NCI-H82 (cell line): ENCODE measurements around the gene TXN.
A peak's percentile ranks its signal among the peaks of the same experiment; 100 is the strongest.
"Not testable (repeated sequence)": the region's sequence is repeated elsewhere in the genome, so short reads cannot be mapped to it uniquely, and the experiment has no call there.

ENCODE experiments used
- DNase-seq: peaks from one replicate; lab custom pipeline; 2025; lab: John Stamatoyannopoulos, UW

The TXN gene

GRCh38 chr9:110257097-110257841 is 962 bp upstream of the TXN start:
- DNase-seq, result no peak

GRCh38 chr9:110255463-110256379 is 586 bp downstream of the TXN start:
- DNase-seq, result peak; percentile 46

GRCh38 chr9:110255034-110255462 is 1.3 kb downstream of the TXN start:
- peak; percentile 41 for DNase-seq

GRCh38 chr9:110254500-110254899 is 1.8 kb downstream of the TXN start:
- DNase-seq, result no peak

GRCh38 chr9:110252509-110253139 is 3.7 kb downstream of the TXN start:
- DNase-seq, result no peak

GRCh38 chr9:110251770-110252169 is 4.5 kb downstream of the TXN start:
- DNase-seq, result not testable (repeated sequence)

GRCh38 chr9:110251212-110251611 is 5.1 kb downstream of the TXN start:
- DNase-seq, result no peak

- no peak for DNase-seq
These were observed 6.7 kb downstream of the TXN start for GRCh38 chr9:110249603-110250002.

GRCh38 chr9:110248361-110248760 is 7.9 kb downstream of the TXN start:
- no peak for DNase-seq

- DNase-seq, result no peak
These were observed 10.1 kb downstream of the TXN start for GRCh38 chr9:110246214-110246613.

GRCh38 chr9:110244616-110245015 is 11.7 kb downstream of the TXN start:
- DNase-seq, result no peak

- DNase-seq, result no peak
These were observed 14.4 kb downstream of the TXN start for GRCh38 chr9:110241858-110242321.

GRCh38 chr9:110241260-110241857 is 14.9 kb downstream of the TXN start:
- no peak for DNase-seq

- no peak for DNase-seq
These were observed 16.1 kb downstream of the TXN start for GRCh38 chr9:110240198-110240597.

- no peak for DNase-seq
These were observed 28.0 kb downstream of the TXN start for GRCh38 chr9:110228321-110228720.

- DNase-seq, result no peak
These were observed 31.7 kb downstream of the TXN start for GRCh38 chr9:110224583-110224982.

GRCh38 chr9:110220809-110221208 is 35.5 kb downstream of the TXN start:
- DNase-seq, result no peak

GRCh38 chr9:110217656-110218099 is 38.6 kb downstream of the TXN start:
- peak; percentile 36 for DNase-seq

GRCh38 chr9:110214586-110215355 is 41.5 kb downstream of the TXN start:
- no peak for DNase-seq

- no peak for DNase-seq
These were observed 42.2 kb downstream of the TXN start for GRCh38 chr9:110214090-110214489.

- no peak for DNase-seq
These were observed 42.8 kb downstream of the TXN start for GRCh38 chr9:110213413-110214044.
